Stimulated activated CD8-positive, alpha-beta memory T cell treated with anti-CD3 and anti-CD28 coated beads, Interleukin-12 subunit alpha, Interleukin-12 subunit beta, amount 100 ng/mL, for 1 hour (primary cell): ENCODE data around the gene SNX9.
"Not testable (repeated sequence)": the region's sequence is repeated elsewhere in the genome, so short reads cannot be mapped to it uniquely, and the experiment has no call there.

Source experiments
- DNase-seq: peaks from one replicate; pipeline ENCODE4 v3.0.0-alpha.2; 2020; ENCODE audit warnings: low read depth

Gene SNX9

GRCh38 chr6:157823001-157823527 is at the start of gene SNX9:
Gene SNX9 (plus strand): TSS chr6:157823246. CDS start chr6:157823435, 189 bp downstream.
- peak; percentile 48 for DNase-seq

DNA sequence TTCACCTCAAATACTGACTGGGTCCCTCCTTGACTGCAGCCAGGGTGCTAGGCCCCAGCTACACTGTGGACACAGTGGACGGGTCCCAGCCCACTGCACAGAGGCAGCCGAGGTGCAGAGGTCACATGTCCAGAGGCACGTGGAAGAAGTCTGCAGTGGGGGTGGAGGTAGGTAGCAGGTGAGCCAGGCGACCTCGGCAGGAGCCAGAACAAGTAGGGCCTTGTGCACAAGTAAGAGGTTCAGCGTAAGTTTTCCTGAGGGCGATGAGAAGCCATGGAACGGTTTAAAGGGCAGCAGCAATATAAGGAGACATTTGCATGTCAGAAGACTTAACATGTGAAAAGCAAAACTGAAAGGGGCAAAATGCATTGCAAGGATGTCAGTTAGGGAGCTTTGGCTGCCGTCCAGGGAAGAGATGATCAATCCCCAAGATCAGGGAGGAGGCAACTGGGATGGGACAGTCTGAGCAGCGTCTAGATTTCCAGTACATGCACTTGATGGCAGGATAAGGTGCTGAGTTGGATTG is 49.7 kb upstream of the SNX9 start:
- no peak for DNase-seq

DNA sequence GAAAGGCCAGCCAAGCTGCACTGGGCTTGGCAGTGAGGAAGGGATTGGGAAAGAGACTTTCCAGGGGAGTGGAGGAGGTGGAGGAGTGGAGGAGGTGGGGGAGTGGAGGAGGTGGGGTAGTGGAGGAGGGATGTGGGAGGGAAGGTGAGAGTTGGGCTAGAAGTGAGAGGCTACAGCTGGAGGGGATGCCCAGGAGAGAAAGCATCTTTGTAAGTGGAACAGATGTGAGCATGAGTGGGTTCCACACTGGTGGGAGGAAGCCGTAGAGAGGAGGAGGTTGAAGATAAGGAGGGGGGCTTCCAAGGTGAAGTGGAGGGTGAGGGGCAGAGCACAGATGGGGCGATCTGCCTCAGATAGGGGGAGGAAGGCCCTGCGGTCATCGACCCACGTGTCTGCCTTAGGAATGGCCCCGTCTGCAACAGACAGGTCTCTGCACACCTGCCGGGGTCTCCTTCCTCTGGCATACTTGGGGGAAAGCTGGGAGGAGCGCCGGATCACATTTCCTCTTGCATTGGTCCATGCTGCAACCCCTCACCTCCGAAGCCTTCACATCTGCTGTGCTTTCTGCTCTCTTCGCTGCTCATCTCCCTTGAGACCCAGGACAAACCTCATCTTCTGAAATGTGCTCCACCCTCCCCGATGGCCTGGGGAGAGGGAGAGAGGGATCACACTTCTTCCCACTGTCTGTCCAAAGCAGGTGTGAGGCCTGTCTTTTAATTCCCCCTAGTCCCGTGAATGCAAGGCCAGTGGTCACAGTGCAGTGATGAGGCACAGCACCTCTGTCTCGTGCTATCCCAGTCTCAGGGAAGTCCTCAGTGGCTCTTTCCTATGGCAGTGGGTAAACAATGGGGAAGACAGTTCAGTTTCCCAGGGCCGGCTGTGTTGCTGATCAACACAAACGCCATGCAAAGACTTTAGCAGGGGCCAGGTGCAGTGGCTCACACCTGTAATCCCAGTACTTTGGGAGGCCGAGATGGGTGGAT is 48.6 kb upstream of the SNX9 start:
- no peak for DNase-seq

DNA sequence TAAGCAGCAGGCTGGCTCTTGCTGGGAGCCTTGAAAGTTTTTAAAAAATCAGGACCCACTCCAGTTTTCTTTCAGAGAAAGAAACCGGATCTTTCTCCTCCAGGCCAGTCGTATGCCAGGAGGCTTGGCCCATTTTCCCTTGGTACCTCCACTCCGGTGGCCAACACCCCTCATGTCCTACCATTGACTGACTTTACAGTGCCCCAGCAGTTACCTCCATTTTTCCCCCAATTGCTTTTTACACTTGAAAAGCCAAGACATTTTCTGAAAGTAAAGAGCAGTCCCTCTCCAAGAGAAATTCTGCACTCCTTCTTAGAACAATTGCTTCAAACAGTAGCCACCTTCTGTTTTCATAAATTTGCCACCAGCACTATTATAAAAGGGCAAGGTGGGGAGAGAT is 47.7 kb upstream of the SNX9 start:
- no peak for DNase-seq

- no peak for DNase-seq
These were observed 45.7 kb upstream of the SNX9 start for GRCh38 chr6:157777344-157777743.

- DNase-seq, result no peak
These were observed 44.3 kb upstream of the SNX9 start for GRCh38 chr6:157778719-157779118.

GRCh38 chr6:157779705-157780604 is 43.1 kb upstream of the SNX9 start:
- no peak for DNase-seq

DNA sequence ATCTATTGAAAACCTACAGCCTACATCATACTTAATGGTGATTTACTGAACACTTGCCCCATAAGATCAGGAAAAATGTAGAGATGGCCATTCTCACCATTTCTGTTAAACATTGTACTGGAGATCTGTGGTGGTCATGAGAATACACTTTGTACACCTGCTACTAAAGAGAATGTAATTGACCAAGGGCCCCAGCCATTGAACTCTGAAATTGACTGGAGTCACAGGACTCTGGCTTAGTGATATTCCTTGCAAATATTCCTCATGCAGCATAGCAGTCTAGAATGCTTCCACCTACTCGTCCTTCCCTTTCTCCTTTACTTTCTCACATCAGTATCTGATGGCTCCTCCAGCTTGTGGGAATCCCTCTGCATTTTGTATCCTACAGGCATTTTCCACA is 37.4 kb upstream of the SNX9 start:
- no peak for DNase-seq

GRCh38 chr6:157786221-157786620 is 36.8 kb upstream of the SNX9 start:
- DNase-seq, result no peak

DNA sequence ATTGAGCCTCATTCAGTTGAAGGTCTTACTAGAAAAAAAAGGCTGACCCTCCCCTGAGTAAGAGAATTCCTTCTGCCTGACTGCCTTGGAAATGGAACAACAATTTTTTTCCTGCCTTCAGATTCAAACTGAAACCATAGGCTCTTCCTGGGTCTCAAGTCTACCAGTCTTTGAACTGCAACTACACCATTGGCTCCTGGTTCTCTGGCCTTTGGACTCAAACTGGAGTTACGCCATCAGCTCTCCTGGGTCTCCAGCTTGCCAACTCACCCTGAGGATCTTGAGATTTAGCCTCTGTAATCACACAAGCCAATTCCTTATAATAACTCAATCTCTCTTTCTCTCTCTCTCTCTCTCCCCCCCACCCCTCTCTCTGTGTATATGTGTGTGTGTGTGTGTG is 36.0 kb upstream of the SNX9 start:
- no peak for DNase-seq

GRCh38 chr6:157788180-157788579 is 34.9 kb upstream of the SNX9 start:
- no peak for DNase-seq

- DNase-seq, result no peak
These were observed 33.7 kb upstream of the SNX9 start for GRCh38 chr6:157789297-157789696.

GRCh38 chr6:157789861-157790260 is 33.2 kb upstream of the SNX9 start:
- DNase-seq, result no peak

- DNase-seq, result no peak
These were observed 32.4 kb upstream of the SNX9 start for GRCh38 chr6:157790548-157791160.

GRCh38 chr6:157791450-157791849 is 31.6 kb upstream of the SNX9 start:
- no peak for DNase-seq

- no peak for DNase-seq
These were observed 30.4 kb upstream of the SNX9 start for GRCh38 chr6:157792671-157793070.

GRCh38 chr6:157794012-157794411 is 29.0 kb upstream of the SNX9 start:
- not testable (repeated sequence) for DNase-seq

DNA sequence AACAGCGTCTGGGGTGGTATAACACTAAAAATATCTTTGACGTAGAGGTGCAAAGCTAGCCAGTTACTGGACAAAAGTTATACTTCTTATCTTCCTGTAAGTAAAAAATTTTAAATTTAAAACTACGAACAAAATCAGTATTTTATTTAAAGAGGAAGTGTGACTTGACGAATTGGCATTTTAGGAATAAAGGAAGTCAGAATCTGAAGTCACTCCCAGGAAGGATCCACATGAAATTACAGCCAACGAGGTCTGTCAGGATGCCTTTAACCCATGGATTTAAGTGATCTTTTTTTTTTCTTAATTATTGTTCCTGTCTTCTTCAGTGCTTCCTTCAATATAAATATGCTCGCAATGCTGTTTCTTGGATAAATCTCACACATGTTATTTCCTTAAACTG is 27.2 kb upstream of the SNX9 start:
- no peak for DNase-seq

- no peak for DNase-seq
These were observed 24.2 kb upstream of the SNX9 start for GRCh38 chr6:157798851-157799250.

GRCh38 chr6:157799561-157799960 is 23.5 kb upstream of the SNX9 start:
- not testable (repeated sequence) for DNase-seq

DNA sequence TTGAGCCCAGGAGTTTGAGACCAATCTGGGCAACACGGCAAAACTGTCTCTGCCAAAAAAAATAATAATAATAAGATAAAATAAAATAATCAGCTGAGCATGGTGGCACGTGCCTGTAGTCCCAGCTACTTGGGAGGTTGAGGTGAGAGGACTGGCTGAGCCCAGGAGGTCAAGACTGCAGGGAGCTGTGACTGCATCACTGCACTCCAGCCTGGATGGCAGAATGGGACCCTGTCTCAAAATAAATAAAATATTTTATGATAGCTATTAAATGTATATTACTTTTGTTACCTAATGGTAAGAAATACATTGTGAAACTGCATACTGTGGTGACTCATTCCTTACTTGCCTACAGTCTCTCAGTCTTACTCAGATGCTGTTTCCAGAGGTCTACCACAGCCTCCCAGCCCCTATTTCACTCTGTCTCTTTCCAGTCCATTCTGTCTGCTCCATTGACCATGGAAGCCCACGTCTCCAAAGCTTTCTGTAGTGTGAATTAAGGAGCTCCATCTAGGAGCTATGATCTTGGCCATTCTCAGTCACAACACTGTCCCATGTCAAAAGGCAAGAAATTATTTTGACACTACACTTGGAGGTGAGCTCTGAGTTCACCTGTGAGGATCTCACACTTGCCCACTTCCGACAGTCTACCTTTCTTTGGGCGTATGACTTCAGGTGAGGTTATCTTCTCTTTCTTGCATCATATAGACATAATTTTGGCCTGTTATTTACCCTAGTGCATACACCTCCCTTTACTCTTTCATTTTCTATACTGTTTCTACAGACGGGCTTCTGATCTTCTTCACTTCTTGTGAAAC is 22.4 kb upstream of the SNX9 start:
- no peak for DNase-seq
